ENCODE measurements around the gene CNNM3.

DNA sequence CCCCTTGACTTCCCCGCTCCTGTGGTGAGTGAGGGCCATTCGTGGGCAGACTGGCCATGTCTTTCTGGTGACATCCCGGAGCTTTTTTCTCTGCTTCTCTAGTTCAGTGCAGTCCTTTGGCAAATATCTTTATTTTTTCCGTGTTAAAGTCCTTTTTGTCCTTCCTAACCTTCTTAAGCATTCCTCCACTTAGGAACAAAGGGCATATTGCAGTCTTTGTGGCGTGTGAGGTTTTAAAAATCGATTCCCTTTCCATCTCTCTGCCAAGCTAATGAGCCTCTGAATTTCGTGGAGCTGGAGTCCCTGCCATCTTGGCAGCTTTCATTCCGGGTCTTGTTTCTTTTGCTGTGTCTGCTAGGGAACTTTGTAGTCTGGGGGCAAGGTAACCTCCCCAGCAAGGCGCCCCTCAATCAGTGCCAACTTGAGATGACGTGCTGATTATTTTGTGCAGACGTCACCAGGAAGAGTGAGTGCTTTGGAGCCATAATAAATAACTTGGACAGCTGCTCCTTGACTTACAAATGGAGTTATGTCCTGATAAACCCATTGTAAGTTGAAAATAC, 5.1 kb downstream of the CNNM3 start:
- TF ChIP-seq, protein P1, sequence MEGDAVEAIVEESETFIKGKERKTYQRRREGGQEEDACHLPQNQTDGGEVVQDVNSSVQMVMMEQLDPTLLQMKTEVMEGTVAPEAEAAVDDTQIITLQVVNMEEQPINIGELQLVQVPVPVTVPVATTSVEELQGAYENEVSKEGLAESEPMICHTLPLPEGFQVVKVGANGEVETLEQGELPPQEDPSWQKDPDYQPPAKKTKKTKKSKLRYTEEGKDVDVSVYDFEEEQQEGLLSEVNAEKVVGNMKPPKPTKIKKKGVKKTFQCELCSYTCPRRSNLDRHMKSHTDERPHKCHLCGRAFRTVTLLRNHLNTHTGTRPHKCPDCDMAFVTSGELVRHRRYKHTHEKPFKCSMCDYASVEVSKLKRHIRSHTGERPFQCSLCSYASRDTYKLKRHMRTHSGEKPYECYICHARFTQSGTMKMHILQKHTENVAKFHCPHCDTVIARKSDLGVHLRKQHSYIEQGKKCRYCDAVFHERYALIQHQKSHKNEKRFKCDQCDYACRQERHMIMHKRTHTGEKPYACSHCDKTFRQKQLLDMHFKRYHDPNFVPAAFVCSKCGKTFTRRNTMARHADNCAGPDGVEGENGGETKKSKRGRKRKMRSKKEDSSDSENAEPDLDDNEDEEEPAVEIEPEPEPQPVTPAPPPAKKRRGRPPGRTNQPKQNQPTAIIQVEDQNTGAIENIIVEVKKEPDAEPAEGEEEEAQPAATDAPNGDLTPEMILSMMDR (conservative IDR thresholded peaks at IDR 0.05; ENCODE audit: low read length), result no peak
- no peak for TF ChIP-seq EZH2phosphoT487 (IDR thresholded peaks at IDR 0.05; ENCODE audit: borderline replicate concordance, low read depth, low read length)
